HS-5 (cell line): ENCODE measurements around the gene OTUD3.
"Not testable (repeated sequence)": the region's sequence is repeated elsewhere in the genome, so short reads cannot be mapped to it uniquely, and the experiment has no call there.

ENCODE experiments used
- DNase-seq: peaks from one replicate; pipeline ENCODE4 v3.0.0-alpha.2; 2012; ENCODE audit warnings: low read depth

Gene OTUD3

DNA sequence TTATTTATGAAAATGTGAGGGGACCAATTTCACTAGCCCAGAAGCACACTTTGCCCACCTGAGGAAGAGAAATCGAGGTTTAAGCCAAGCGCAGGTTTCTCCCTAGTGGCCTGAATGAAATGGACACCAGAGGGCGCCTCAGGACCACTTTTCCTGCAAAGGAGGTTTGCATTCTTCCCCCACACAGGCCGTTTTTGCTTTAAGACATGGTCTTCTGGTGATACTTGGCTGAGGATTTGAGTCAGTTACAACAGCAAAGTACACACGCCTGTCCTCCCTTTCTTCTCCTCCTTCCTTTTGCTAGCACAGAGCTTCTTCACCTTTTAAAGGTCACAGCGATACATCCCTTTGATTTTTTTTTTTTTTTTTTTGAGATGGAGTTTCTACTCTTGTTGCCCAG, 35.9 kb downstream of the OTUD3 start:
- peak; percentile 47 for DNase-seq

DNA sequence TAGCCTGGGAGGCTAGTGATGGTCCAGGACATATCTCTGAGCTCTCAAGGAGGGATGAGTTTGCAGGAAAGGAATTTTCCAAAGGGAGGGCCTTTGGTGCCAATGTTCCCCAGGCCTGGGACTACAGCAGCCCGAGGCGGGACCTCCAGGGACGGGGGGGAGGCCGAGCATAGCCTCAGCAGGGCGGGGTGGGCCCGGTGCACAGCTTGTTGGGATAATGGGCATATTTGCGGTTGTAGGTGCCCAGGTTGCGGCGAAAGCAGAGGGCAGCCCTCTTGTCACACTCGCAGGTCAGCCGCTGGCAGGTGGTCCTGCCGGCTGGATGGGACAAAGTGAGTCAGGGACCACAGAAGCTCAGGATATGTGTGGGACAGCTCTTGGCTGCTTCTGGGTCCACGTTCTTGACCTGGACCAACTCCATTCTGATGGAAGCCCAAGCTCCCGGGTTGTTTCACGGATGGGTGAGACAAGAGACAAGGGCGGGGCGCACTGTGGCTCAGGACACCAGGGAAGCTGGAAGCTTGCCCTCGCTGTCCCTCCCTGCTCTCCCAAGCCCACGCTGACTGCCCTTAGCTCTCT, 38.0 kb downstream of the OTUD3 start:
- DNase-seq: no peak

DNA sequence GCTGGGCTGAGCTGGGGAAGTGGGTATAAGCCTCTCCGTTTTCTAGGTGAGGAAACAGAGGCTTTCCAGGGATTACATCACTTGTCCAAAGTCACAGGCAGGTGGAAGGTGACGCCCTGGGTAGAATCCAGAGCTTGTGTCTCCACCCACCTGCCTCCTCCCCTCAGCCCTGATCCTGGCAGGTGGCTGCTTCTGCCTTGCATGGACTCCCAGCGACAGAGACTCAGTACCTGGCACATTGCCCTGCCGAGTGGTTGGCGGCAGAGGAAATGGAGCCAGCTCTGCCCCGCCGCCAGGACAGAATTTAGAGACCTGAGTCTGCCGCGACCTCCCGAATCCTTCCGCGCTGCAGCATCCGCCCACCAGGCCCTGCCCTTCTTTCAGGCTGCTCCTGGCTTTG, 39.1 kb downstream of the OTUD3 start:
- no peak for DNase-seq

DNA sequence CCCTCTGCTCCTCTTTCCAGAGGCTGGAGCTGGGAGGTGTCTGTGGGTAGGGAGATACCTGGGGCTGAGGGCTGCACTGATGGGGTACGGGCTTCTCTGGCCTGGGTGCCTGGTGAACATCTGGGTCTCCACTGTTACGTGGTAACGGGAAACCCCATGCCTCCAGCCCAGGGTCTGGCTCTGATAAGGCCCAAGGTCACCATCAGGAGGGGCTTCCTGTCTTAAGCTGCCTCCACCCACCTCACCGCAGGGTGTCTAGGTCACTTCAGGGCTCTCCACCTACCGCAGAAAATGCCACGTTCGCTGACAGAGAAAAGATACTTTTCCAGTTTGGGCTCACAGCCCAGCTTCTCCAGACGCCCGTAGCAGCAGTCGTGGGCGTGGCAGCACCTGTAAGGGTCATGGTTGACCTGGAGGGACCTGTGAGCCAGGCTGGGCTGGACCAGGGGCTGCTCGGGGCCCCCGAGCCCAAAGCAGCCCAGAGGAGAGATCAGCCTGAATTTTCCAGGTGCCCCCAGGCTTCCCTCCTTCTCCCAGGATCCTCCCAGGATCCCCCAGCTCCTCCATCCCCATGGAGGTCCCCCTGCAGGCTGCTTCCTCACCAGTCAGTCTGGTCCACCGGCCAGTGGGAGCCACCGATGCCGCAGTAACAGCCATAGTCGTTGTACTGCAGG, 40.0 kb downstream of the OTUD3 start:
- no peak for DNase-seq

DNA sequence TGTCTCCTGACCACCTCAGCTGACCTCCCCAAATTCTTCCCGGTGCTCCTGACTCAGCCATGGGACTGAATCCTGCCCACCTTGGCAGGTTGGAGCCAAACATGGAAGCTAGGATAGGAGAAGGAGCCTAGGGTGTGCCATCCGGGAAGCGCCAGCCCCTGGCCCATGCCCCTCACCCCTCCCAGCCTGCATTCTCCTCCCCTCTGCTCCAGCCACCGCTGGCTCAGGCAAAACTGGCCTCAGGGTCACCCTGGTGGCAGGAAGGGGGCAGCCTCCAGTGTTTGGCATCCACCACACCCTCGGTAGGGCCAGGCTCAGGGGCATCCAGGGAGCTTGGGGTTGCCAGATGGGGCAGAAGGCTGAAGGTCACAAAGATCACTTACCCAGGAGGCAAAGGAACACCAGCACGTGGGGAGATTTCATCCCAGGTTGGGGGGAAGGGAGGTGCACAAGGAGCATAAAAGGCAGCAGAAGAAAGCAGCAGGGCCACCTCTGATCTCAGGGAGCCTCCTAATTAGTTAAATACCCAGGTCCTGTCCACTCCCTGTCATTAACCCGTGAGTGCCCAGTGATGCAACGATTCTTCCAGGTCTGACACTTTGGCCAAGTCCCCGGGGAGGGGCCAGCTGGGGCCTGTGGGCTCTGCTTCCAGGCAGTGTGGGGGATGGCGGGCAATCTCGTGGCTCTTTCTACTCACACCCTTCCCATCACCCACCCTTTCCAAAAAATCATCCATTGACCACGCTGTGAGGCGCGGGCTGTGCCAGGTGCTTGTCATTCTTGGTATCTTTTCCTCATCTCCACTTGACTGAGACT, 41.1 kb downstream of the OTUD3 start, which contains the start of gene PLA2G2E:
PLA2G2E (minus strand) TSS at position 481 of the 816 bp plus-strand sequence; CDS start at position 423, 58 bp downstream.
- DNase-seq: no peak

DNA sequence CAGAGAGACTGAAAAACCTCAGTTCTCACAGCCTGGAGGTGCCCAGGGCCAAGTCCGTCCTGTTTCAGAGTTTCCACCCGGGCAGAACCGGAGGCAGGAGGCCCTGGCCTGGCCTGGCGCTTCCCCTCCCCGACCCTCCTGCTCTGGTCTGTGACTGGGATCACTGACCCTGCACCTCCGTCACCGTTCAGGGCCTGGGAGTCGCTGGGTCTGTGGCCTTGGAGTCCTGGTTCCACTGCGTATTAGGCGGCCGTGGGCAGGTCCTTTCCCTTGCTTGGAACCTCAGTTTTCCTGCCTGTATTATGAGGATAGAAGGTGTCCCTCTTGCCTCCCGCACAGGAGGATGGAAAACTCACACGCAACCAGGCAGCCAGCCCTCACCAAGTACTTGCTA, 41.8 kb downstream of the OTUD3 start:
- DNase-seq: no peak

- DNase-seq: no peak
These were observed 43.3 kb downstream of the OTUD3 start for GRCh38 chr1:19925342-19926070.

- no peak for DNase-seq
These were observed 44.3 kb downstream of the OTUD3 start for GRCh38 chr1:19926296-19927129.

GRCh38 chr1:19927130-19927421, 44.9 kb downstream of the OTUD3 start:
- DNase-seq: not testable (repeated sequence)

GRCh38 chr1:19932866-19933265, 50.7 kb downstream of the OTUD3 start:
- DNase-seq: no peak

DNA sequence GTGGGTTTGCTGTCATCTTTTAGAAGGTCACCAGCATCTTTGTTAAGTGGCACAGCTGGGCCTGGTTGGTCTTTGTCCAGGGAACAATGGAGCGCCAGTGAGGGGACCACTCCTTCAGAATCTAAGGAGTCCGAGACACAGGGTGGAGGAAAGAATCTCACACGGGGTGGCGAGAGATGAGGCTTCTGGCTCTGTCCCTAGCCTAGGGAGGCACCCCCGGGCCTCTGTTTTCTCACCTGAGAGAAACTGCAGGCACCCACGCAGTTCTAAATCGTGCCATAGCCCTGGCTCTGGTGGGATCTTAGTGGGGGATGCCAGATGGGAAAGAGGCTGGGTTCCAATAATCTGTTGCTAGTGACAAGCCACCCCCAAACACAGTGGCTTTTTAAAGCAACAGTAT, 52.1 kb downstream of the OTUD3 start:
- no peak for DNase-seq

DNA sequence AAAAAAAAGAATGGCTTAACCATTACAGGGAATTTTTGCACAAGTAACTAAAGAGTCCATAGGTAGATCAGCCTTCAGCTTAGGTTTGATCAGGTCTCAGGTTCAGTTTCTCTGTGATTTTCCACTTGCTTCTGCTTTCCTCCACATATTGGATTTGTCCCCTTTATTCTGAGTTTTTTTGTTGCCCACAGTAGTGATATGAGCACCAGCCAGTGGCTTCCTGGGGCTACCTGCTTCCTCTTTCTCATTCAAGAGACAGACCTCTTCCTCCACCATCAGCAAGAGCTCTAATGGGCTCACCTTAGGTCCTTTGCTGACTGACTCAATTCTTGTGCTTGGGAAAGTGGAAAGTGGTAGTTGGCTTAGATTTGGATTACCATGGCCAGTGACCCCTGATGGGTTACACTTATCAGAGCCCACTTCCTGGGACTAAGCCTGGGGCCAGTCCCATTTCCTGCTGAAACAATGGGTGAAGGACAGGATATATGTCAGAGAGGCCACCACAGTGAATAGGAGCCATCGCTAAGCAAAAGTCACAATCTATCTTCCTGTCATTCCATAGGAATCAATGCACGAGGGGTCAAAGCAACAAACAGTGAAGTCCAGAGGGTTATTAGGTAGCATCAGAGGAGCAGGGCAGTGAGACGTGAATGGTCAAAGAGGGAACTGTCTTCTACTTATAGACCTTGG, 54.0 kb downstream of the OTUD3 start:
- DNase-seq: no peak

- no peak for DNase-seq
These were observed 56.3 kb downstream of the OTUD3 start for GRCh38 chr1:19938472-19938871.

DNA sequence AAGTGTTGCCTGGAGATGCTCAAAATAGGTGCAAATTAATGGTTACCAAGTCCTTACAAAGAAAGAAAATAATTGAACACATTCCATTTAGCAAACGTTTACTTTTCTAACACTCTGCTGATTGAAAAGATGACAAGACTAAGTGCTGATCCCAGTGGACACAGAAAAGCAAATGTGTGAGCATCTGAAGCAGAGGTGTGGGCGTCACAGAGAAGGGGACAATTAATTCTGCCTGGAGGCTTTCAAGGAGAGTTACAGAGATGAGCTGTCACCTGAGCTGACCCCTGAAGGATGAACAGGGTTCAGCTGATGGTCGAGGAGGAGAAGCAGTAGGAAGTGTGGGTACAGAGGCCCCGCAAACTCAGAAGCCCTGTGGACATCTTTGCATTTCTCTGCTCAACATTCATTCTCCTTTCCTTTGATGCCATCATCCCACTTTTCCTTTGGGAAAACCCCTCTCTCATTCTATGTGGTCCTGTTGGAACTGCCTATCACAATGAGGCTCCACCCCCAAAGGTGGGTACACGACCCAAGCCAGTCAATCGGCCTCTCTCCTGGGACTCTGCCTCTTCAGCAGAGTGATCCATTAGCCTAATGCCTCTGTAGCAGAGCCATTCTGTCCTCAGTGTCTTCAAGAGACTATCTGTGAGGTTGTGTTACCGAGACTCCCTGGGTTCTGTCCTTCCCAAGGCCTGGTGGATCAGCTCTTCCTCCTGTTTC, 58.5 kb downstream of the OTUD3 start:
- DNase-seq: no peak

DNA sequence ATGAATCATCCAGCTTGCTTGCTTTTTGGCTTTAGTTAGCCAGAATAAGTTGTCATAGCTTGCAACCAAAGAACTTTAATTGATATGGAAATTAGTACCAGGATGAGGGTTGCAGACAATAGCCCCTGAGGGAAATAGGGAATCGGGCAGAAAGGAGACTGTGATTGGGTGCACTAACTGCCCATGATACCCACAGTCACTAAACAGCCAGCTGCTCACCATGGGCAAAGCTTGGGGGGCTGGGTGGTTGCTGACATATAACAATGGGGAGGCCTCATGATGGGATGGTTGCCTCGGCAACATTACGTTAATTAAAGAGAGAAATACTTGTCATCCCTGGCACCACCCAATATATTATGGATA, 59.0 kb downstream of the OTUD3 start:
- no peak for DNase-seq

DNA sequence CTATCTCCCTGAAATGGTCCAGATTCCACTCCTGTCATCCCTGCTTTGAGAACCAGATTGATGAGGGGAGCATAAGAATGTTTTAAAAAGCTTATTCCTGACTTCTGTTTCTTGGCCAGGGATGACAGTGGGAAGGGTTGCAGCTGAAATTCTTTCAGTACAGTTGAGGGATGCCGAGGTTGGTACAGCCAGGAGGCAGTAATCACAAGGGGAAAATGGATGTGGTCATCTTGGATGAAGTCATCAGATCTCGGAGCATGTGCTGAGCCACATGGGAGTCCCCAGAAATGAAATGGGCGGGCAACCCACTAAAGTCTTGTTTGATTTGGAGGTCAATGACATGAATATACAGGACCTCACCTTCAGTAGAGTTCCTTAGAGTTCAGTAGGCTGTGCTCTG, 59.9 kb downstream of the OTUD3 start:
- no peak for DNase-seq

DNA sequence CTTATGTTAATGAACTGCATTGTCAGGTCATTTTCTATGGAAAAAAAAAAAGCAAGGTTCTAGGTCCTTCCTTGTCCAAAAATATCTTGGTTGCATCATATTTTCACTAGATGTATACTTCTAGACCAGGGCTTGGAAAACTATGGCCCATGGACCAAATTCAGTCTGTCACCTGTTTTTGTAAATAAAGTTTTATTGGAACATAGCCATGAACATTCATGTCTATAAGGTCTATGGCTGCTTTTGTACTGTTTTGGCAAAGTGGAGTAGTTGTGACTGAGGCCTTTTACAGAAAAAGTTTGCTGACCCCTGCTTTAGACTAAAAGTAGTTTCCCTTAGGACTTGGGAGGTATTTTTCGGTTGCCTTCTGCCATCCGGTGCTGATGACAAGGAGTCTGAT, 60.5 kb downstream of the OTUD3 start:
- no peak for DNase-seq

DNA sequence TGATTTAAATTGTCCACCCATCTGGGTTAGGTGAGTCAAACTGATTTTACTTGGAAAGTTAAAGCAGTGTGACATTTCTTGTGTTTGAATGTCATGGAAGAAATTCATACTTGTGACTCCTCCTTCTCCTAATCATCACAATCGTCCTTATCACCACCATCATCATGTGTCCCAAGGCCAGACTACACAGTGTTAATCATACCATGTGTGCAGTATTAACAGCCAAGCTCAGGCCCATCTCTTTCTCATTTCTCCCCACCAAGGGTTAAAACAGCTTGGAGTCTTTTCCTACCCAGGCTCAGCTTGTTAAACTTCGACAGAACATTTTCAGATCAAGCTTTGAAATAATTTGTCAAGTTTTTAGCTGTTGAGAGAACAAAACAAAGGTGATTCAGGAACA, 63.7 kb downstream of the OTUD3 start:
- DNase-seq: no peak

GRCh38 chr1:19946331-19946751, 64.1 kb downstream of the OTUD3 start:
- DNase-seq: no peak

DNA sequence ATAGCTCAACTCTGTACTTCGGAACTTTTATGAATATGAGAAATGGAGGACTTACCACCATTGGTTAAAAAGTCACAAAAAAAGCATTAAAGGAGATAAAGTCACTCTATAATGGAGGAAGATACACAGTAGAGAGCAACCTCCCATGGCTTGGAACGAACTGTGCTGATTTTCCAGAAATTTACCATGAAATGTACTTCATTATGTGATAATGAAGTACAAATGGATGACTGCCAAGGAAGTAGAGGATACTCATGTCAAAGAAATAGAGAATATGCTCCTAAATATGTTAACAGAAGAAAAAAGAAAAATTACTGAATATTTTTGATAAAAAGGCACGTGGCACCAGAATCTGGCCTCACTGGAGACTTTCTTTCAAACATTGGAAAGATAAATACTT, 64.8 kb downstream of the OTUD3 start:
- DNase-seq: no peak

DNA sequence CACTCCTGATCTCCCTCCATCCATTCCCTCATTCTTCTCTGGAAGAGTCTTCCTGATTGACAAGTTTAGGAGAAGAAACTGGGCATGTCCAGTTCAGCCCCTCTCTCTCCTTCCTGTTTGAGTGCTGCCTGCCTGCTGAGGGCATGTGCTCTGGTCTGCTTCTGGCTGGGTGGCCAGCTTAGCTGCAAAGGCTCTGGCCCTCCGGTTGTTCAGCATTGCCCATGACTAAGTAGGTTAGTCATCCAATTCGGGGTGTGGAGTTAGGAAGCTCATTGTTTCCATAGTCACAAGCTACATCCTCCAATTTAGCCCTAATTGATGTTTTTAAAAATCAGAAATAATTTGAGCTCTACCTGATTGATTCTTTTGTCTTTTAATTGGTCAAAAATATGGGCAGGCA, 66.8 kb downstream of the OTUD3 start:
- peak; percentile 60 for DNase-seq
